Stimulated activated CD8-positive, alpha-beta memory T cell treated with anti-CD3 and anti-CD28 coated beads, Interleukin-12 subunit alpha, Interleukin-12 subunit beta, amount 100 ng/mL, for 1 hour (primary cell): ENCODE measurements around the gene SF3B6.
"Not testable (repeated sequence)": the region's sequence is repeated elsewhere in the genome, so short reads cannot be mapped to it uniquely, and the experiment has no call there.

Experiments
- DNase-seq: peaks from one replicate; pipeline ENCODE4 v3.0.0-alpha.2; 2020; ENCODE audit warnings: low read depth

SF3B6 gene, protein sequence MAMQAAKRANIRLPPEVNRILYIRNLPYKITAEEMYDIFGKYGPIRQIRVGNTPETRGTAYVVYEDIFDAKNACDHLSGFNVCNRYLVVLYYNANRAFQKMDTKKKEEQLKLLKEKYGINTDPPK

DNA sequence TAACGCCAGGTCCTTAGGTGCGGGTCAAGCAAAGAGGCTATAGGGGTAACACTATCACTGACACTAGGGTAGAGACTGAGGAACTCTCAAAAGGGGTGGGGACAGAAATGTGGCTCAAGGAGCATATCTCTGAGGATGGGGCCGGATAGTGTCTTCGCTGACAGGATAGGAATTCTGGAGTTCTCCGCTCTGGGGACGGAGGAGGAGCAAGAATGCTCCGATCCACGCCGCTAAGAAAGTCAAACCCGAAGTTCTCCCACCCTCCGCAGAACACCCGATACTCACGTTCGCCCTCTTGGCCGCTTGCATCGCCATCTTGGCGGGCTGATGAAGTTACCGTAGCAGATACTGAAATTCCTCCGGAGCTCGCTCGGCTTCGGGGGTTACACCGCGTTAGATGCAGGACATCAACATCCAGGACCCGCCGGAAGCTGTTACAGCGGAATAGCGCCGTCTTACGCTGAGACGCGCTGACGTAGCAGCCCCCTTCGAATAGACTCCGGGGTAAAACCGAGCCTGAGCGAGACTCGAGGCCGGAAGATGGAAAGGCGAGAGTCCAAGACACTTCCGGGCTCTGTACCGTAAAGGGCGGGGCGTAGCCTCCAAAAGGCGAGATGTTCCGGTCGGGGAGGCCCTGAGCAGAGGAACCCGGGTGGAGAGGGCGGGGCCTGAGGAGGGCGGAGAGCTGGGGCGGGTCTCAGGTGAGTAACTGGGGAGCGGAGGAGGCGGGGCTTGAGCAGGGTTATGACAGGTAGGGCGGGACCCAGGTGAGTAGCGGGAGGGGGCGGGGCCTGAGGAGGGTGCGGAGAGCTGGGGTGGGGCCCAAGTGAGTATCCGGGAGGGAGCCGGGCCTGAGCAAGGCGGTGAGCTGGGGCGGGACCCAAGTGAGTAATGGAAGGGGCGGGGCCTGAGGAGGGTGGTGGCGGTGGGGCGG lies at the start of gene SF3B6:
TSS of gene SF3B6 (minus strand) at position 412 of the 934 bp plus-strand sequence. CDS start at position 315, 97 bp downstream.
- peak; percentile 99 for DNase-seq

- DNase-seq = no peak
Observed at GRCh38 chr2:24123922-24124580, 47.9 kb upstream of the SF3B6 start.

- peak; percentile 29 for DNase-seq
Observed at GRCh38 chr2:24123195-24123921, 47.2 kb upstream of the SF3B6 start, which contains the start of the genes FAM228B and PFN4. Gene FAM228B, plus strand, starts transcription at chr2:24123469. Its CDS starts 893 bp downstream, at chr2:24124362. Gene PFN4, minus strand, starts transcription at chr2:24123334. Its CDS starts 799 bp downstream, at chr2:24122535.

GRCh38 chr2:24122366-24123194 lies 46.5 kb upstream of the SF3B6 start:
- no peak for DNase-seq

GRCh38 chr2:24121469-24121868 lies 45.3 kb upstream of the SF3B6 start:
- DNase-seq = no peak

DNA sequence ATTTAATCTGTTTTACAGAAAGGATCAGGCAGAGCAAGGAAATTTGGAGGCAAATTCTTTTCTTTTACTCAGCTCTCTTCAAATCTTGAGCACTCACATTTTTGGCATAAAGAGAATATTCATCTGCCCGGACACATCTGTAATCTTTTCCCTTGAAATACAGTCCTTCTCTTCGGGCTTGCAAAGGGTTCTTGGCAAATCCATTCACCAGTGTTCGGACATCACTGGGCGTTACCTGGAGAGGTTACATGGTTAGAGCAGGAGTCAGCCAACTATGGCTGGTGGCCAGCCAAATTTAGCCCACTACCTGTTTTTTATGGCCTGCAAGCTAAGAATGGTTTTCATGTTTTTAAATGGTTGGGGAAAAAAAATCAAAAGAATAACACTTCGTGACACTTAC lies 44.9 kb upstream of the SF3B6 start:
- DNase-seq = no peak

GRCh38 chr2:24117902-24118301 lies 41.8 kb upstream of the SF3B6 start:
- no peak for DNase-seq

- DNase-seq = no peak
Observed at GRCh38 chr2:24115057-24115456, 38.9 kb upstream of the SF3B6 start.

- DNase-seq = no peak
Observed at GRCh38 chr2:24111407-24111901, 35.3 kb upstream of the SF3B6 start.

GRCh38 chr2:24110660-24111303 lies 34.7 kb upstream of the SF3B6 start:
- no peak for DNase-seq

DNA sequence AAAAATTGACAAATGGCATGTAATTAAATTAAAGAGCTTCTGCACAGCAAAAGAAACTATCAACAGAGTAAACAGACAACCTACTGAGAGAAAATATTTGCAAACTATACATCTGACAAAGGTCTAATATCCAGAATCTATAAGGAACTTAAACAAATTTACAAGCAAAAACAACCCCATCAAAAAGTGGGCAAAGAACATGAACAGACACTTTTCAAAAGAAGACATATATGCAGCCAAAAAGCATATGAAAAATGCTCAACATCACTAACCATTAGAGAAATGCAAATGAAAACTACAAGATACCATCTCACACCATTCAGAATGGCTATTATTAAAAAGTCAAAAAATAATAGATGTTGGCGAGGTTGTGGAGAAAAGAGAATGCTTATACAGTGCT lies 33.3 kb upstream of the SF3B6 start:
- not testable (repeated sequence) for DNase-seq

- no peak for DNase-seq
Observed at GRCh38 chr2:24107336-24107735, 31.2 kb upstream of the SF3B6 start.

DNA sequence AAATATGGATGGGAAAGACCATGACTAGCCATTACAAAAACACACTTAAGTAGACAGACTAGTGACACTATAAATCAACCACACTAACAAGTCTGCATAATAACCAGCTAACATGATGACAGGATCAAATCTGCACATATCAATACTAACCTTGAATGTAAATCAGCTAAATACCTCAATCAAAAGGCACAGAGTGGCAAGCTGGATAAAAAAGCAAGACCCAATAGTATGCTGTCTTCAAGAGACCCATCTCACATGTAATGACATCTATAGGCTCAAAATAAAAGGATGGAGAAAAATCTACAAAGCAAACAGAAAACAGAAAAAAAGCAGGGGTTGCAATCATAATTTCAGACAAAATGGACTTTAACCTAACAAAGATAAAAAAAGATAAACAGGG lies 30.7 kb upstream of the SF3B6 start:
- DNase-seq = no peak

GRCh38 chr2:24105816-24106215 lies 29.7 kb upstream of the SF3B6 start:
- DNase-seq = no peak

GRCh38 chr2:24104906-24105305 lies 28.8 kb upstream of the SF3B6 start:
- DNase-seq = no peak

DNA sequence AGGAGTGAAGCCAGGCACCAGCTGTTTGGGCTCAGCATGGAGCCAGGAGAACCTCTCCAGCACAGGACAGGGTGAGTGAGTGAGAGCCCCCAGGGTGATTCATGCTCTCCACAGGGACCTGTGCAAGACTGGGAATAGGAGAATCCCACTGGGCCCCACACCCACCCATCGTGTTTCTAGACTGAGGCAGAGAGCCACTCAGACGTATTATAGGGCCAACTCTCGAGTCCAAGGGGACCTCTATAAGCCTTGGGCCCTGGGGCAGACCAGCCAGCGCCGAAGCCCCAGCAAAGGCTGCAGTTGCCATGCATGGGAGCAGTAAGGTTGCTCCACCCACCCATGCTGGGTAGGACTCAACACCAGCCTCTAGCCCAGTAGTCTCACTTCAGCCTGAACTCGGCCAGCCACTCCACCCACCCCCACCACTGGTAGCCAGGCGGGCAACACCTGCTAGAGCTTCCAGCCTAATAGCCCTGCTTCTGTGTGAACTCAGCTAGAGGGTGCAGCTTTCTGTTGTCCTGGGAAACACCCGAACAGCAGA lies 28.1 kb upstream of the SF3B6 start:
- no peak for DNase-seq

- DNase-seq = no peak
Observed at GRCh38 chr2:24102677-24103076, 26.6 kb upstream of the SF3B6 start.

DNA sequence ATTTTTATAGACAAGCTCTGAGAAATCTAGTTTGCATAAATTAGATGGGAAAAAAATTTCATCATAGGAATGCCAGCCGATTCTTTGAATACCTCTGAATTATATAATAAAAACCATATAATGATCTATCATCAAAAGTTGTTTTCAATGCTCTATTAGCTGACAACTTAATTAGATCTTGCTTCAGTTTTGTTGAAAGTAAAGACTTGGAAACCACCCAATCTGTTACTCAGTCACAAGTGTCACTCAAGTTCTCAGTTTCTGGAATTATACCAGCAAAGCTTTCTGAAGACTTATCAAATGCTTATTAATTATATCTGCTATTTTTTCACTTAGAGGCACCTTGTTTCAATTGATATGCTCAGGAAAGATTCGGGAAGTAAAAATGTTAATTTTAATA lies 25.9 kb upstream of the SF3B6 start:
- DNase-seq = no peak

DNA sequence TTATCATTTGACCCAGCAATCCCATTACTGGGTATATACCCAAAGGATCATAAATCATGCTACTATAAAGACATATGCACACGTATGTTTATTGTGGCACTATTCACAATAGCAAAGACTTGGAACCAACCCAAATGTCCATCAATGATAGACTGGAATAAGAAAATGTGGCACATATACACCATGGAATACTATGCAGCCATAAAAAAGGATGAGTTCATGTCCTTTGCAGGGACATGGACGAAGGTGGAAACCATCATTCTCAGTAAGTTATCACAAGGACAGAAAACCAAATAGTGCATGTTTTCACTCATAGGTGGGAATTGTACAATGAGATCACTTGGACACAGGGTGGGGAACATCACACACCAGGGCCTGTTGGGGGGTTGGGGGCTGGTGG lies 24.6 kb upstream of the SF3B6 start:
- DNase-seq = not testable (repeated sequence)

DNA sequence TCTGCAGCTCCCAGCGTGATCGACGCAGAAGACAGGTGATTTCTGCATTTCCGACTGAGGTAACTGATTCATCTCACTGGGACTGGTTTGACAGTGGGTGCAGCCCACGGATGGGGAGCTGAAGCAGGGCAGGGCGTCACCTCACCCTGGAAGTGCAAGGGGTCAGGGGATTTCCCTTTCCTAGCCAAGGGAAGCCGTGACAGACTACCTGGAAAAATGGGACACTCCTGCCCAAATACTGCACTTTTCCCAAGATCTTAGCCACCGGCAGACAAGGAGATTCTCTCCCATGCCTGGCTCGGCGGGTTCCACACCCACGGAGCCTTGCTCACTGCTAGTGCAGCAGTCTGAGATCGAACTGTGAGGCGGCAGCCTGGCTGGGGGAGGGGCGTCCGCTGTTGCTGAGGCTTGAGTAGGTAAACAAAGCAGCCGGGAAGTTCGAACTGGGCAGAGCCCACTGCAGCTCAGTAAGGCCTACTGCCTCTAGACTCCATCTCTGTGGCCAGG lies 19.1 kb upstream of the SF3B6 start:
- not testable (repeated sequence) for DNase-seq
